ENCODE data around the gene NRBP1.

Gene NRBP1

GRCh38 chr2:27428213-27428977, at the start of gene NRBP1:
NRBP1 (plus strand) TSS chr2:27428631; CDS start chr2:27433274, 4,643 bp downstream.
- DNase-seq: peak; percentile 84

DNA sequence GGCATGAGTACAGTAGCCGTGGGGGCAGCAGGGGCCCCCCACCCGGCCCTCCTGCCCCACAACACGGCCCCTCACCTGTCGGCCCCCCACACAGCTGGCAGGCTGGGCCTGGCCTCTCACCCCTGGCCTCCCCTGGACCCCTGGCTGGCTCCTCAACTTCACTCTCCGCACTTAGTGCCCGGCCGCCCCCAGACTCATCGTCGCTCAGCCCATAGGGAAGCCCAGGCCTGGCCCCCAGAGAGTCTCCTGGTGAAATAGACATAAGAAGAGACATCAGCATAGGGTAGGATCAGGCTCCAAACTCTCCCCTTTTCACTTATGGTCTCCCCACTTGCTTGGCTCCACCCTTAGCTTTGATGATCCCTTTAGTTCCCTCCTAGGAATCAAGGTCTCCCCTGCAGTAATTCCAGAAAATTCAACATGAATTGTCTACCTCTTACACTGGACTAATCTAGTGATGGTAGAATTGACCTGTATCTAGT, 49.6 kb upstream of the NRBP1 start:
- no peak for DNase-seq

- no peak for DNase-seq
Measured at GRCh38 chr2:27379383-27379835, 49.0 kb upstream of the NRBP1 start.

DNA sequence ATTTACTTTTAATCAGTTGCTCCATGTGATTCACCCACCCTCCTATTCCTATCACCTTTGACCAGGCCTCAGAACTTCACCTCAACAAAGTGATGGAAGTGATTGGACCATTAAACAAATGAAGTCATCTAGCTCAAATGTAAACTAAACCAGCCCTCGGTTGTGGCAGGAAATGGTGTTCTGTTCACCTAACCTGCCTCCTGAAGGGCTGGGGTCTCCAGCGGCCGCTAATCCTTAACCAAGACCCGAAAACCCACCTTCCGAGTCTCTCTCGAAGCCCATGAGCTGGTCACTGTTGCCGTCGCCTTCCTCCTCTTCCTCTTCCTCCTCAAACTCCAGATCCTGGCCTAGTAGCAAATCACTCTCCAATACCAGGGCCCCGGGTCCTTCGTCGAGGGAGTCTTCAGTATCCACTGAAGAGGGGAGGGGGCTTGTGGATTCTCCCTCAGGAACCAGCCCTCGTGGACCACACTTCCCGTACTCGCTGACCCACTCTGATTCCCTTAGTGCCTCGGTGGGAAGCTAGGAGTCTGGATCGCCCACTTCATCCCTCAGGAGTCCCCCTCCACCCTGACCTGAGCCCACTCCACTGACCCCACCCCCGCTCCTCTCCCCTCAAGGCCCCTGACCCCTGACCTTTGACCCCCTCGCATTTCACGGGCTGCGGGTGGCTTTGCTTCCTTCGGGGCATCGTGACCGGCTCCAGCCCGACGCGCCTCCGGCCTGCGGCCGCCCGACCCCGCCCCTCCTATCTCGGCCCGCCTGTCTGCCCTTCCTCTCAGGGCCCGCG, 48.4 kb upstream of the NRBP1 start:
- no peak for DNase-seq

- DNase-seq: peak; percentile 90
Measured at GRCh38 chr2:27380626-27381545, 47.5 kb upstream of the NRBP1 start, which contains the start of gene ZNF513. ZNF513 (minus strand) TSS chr2:27380734; CDS start chr2:27380526, 208 bp downstream.

- no peak for DNase-seq
Measured at GRCh38 chr2:27381577-27382181, 46.8 kb upstream of the NRBP1 start.

- no peak for DNase-seq
Measured at GRCh38 chr2:27390822-27391679, 37.4 kb upstream of the NRBP1 start.

DNA sequence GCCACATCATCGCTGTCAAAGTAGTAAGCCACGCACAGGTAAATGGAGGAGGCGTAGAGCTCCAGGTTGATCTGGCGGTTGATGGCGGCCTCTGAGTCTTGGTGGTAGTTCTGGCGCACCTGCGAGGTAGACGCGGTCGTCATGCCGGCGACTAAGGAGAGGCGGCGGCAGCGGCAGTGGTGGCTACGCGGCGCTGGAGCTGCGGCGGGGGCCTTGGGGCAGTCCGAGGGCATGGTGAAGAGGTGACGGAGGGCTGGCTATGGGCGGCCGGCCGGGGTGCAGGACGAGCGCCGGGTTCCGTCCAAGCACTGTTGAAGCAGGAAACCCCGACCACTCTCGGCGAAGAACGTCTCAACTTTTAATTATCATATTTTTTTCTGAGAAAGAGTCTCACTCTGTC, 35.2 kb upstream of the NRBP1 start:
- no peak for DNase-seq

DNA sequence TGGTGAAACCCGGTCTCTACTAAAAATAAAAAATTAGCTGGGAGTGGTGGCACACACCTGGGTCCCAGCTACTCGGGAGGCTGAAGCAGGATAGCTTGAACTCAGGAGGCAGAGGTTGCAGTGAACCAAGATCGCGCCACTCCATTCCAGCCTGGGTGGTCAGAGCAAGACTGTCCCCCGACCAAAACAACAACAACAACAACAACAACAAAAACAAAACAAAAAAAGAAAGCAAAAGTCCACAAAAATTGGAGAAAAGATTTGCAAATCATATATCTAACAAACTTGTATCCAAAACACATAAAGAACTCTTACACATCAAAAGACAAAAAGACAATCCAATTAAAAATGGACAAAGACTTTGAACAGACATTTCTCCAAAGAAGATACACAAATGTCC, 29.5 kb upstream of the NRBP1 start:
- DNase-seq: no peak

DNA sequence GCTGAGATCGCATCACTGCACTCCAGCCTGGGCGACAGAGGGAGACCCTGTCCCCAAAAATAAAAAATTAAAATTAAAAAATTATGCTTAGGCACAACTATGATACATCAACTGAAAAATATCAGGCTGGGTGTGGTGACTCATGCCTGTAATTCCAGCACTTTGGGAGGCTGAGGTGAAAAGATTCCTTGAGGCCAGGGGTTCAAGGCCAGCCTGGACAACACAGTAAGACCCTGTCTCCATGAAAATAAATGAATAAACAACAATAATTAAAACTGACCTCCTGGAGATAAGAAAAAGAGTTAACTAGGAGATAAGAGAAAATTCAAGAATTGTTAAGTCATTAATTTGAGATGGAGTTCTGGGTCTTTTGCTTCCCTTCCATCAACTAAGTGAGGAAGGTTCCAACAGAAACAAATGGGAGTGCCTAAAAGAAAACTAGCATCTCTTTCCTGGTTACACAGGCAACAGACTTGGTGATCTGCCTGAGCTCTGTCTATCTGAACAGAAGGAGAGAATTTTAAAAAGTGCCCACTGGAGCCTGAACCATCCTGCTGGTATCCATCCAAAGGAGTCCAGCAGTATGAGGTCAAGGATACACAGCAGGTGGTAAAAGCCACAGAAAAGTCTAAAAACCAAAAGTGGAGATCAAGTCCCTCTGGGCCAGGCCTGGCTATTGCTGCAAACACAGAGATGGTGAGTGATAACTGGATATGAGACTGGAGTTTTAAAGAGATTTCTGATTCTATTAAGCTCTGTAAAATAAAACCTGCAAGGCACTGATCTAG, 27.9 kb upstream of the NRBP1 start:
- DNase-seq: no peak

GRCh38 chr2:27407798-27408491, 20.5 kb upstream of the NRBP1 start:
- DNase-seq: peak; percentile 25

DNA sequence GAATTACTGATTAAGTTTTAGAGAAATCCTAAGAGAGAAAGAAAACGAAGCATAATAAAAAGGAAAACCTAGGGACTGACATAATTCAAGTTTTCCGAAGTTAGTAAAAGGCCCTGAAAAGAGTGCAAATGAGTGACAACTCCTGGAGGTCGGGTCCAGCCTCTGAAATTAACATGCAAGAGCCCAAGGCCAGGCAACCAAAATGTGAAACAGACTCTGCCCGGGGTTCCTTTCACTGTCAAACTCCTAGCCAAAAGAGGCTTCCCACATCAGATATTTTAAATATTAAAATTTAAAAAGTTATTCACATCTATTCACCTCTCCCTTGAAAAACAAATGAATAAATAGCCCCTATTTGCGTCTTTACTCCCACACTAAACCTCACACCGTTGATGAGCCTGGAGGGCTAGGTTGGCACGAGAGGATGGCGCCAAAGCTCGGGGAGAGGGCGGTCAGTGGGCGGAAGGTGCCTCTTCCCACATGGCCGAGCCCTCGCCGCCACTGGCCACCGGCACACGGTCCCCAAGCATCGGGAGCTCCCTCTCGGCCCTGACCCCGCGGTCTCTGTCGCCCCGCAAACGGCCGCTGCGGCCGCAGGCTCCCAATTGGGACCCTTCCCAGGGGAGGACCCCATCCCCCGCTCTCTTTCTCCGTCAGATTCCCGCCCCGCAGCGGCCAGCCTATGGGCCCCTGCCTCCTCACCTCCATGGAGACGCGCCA, 19.7 kb upstream of the NRBP1 start:
- no peak for DNase-seq

DNA sequence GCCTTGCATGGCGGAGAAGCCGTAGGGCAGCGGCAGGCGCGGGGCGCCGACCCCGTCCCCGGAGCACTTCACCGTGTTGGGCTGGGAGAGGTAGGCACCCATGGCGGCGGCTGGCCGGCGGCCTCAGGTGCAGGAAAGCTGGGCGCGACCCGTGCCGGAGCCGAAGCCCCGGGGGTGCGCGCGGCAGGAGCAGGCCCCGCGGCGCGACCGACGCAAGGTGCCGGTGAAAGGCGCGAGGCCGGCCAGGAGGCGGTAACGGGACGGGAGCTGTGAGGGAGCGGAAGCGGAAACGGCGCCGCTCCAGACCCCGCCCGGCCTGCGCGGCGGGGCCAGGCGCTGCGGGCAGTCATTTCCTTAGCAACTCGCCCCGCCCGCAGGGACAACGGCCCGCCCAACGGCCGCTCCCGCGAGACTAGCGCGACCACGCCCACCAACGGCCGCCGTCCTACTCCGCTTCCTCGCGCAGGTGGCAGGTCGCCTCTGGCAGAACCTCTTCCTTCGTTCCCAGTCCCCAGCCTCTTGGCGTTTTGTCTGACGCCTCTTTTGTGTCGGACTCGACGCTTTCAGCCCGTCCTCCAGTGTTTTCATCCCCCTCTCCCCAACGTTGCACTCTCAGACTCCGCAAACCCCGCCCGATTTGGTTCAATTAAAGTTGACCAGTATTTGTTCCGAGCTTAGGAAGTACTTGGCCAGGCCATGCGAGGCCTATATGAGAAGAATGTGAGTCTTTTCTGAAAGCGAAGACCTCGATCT, 18.9 kb upstream of the NRBP1 start, which contains the start of gene PPM1G:
Gene PPM1G, minus strand, starts transcription at position 271 of the 753 bp plus-strand sequence. Its CDS starts 169 bp downstream, at position 102.
- DNase-seq: peak; percentile 85

- no peak for DNase-seq
Measured at GRCh38 chr2:27412419-27413152, 15.8 kb upstream of the NRBP1 start.

DNA sequence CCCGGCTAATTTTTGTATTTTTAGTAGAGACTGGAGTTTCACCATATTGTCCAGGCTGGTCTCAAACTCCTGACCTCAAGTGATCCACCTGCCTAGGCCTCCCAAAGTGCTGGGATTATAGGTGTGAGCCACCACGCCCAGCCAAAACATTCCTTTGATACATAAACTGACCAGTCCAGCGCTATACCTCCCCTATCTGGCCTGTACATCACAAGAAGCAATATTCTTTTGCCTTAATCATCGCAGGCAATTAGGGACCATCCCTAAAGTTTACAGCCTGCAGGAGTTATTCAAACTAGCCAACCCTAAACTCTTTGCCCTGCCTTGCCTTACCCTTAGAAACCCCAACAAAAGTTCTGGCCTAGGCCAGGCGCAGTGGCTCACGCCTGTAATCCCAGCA, 12.3 kb upstream of the NRBP1 start:
- DNase-seq: no peak

DNA sequence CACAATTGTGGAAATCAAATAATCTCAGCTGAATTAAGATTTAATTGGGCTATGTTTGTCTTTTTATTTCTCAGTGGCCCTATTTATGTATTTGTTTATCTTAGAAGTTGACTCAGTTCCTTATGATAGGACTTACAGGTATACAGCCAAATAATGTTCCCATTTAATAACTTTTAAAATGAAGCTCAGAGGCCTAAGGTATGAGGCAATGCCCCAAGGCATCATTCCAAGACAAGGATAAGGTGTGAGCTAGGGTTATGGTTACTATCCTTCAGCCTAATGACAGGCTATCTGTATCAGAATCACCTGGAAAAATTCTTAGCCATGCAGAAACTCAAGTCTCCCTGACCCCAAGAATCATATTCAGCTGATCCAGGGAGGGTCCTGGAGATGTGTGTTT, 7.4 kb upstream of the NRBP1 start:
- DNase-seq: no peak

GRCh38 chr2:27421660-27422250, 6.7 kb upstream of the NRBP1 start:
- no peak for DNase-seq

Measured in NCI-H1092 (cell line).